HL-60/S4 treated with retinoic acid at 250 ng/mL for 4 days and 3 days (cell line): Measurements from ENCODE around the gene STEAP4.

Experiments
- in situ Hi-C: fragments of 300-500 bp; cut with MboI; formaldehyde crosslinking; loops from 2 replicates; pipeline ENCODE4 v1.7.0; 2022; ENCODE audit warnings: low sequenced_read_pairs

Gene STEAP4

GRCh38 chr7:88306590-88307048, at the start of gene STEAP4:
Gene STEAP4 (minus strand): TSS chr7:88306894. CDS start chr7:88284269, 22,625 bp downstream.
- in situ Hi-C loops = no loop called here

DNA sequence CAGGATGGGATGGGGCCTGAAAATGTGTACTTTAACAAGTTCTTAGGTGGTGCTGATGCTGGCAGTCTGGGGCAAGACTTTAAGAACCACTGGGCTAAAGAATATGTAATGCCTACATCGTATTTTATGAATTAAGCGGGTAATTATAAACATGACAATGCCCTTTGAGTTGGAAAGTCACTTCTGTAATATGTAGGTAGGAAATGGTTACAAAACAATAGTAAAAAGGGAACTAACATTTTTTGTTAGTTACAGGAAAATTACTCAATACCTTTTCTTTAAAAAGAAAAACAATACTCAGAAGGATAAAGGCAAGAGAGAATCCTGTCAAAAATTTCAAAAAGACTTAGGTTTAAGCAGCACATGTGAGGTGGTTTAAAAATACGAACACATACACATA, 48.3 kb upstream of the STEAP4 start:
- in situ Hi-C loops = no loop called here

GRCh38 chr7:88350118-88350517, 43.4 kb upstream of the STEAP4 start:
- in situ Hi-C loops = no loop called here

GRCh38 chr7:88347517-88347916, 40.8 kb upstream of the STEAP4 start:
- in situ Hi-C loops = no loop called here

DNA sequence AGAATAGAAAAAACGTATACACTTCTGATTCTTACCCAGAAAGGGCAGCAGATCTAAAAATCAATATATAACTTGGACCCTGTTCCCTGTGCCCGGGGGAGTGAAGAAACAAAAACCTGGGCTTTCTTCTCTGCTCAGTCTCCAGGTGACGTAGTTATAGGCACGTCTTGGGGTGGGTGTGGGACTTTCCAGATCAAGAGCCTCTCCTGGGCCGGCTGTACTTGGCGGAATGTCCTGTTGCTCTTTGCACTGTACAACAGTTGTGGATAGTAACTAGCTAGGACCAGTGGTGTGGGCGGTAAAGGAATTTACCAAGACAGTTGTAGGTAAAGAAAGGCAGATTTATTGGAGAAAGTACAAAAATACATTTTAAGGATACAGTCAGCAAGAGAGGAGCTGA, 40.4 kb upstream of the STEAP4 start:
- in situ Hi-C loops = no loop called here

DNA sequence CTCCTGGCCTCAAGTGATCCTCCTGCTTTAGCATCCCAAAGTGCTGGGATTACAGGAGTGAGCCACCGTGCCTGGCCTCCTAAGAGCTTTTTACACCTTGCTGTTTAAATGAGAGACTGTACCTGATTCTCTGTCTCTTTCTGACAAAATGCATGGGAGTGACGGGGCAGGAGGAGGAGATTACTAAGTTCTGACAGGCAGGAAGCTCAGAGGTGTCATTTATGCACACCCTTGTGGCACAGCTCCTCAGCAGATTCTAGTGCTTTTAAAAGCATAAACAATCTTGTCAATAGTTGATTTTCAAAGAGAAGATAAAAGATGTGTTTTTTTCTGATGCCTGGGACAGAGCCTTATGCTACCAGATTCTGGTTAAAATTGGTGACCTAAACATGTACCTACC, 39.7 kb upstream of the STEAP4 start:
- in situ Hi-C loops = no loop called here

DNA sequence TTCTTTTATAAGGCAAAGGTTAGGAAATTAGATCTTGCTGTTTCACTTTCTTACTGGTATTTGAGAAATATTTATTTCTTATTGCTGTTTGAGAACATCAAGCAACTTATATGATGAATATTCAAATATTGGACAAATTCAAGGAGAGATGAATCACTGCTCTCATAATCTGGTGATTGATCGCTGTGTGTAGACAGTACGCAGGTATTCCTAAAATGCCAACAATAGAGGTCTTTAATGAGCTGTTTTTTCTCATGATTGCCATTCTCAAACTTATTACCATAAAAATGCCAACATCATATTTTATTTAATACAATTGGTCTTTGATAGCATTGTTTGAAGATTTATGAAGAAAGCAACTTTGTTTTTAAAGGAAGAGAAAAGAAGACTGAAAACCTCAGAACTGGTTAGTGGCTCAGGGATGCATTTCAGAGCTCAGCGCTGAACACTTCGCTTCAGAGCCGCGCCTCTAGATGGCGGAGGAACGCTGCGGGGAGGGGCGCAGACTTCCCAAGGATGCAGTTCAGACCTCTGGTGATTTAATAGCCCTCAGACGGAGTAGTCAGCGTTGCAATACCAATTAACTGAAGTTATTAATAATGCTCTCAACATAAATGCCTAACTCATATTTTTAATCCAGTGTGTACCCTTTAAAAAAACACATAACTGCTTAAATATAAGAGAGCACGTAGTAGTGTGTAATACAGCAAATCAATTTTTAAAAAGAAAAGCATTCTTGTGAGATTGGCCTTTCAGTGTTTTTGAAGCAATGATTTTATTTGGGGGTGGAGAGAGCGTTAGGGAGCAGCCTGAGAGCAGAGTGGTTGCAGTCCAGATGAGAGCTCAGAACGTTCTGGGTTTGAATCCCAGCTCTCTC, 38.5 kb upstream of the STEAP4 start:
- in situ Hi-C loops = no loop called here

DNA sequence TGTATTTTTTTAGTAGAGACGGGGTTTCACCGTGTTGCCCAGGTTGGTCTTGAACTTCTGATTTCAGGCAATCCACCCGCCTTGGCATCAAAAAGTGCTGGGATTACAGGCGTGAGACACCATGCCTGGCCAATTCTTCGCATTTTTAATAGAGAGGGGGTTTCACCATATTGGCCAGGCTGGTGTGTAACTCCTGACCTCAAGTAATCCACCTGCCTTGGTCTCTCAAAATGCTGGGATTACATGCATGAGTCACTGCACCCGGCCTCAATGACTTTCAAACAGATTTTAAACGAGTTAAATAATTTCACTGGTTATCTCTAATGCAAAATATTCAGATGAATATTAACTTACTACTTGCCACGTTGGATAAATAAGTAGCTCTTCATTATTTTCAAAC, 37.6 kb upstream of the STEAP4 start:
- in situ Hi-C loops = no loop called here

DNA sequence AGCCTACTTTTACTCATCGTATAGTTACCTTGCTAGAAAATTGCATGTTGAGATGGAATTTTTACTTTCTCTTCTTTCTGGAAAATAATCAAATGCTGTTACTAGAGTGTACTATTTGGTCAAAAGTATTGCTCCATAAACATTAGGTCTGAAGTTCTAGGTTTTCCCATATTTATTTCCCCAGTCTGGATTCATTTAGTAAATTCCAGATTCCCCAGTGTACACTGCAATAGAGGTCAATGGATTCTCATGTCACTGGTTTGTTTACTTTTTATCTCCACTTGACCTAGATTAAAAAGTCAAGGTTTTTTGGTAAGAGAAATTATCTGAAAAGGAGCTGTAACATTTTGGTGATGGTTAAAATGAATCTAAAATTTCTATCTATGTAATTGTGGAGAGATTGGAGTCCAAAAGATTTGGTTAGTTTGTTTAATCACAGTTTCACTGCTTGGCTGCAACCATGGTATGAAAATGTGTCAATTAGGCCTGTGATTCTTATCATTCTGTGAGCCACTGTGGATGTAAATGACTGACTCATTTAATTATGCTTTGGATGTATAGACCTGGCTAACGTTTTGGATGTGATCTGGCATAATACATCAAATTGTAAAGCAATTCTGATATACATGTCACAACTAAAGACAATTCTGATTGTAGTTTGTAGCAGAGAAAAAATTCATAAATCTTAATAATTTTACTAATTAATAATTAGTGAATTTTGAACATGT, 32.7 kb upstream of the STEAP4 start:
- in situ Hi-C loops = no loop called here

GRCh38 chr7:88338503-88338902, 31.8 kb upstream of the STEAP4 start:
- in situ Hi-C loops = no loop called here

- in situ Hi-C loops = no loop called here
Observed at GRCh38 chr7:88337572-88337971, 30.9 kb upstream of the STEAP4 start.

- in situ Hi-C loops = no loop called here
Observed at GRCh38 chr7:88331322-88331721, 24.6 kb upstream of the STEAP4 start.

DNA sequence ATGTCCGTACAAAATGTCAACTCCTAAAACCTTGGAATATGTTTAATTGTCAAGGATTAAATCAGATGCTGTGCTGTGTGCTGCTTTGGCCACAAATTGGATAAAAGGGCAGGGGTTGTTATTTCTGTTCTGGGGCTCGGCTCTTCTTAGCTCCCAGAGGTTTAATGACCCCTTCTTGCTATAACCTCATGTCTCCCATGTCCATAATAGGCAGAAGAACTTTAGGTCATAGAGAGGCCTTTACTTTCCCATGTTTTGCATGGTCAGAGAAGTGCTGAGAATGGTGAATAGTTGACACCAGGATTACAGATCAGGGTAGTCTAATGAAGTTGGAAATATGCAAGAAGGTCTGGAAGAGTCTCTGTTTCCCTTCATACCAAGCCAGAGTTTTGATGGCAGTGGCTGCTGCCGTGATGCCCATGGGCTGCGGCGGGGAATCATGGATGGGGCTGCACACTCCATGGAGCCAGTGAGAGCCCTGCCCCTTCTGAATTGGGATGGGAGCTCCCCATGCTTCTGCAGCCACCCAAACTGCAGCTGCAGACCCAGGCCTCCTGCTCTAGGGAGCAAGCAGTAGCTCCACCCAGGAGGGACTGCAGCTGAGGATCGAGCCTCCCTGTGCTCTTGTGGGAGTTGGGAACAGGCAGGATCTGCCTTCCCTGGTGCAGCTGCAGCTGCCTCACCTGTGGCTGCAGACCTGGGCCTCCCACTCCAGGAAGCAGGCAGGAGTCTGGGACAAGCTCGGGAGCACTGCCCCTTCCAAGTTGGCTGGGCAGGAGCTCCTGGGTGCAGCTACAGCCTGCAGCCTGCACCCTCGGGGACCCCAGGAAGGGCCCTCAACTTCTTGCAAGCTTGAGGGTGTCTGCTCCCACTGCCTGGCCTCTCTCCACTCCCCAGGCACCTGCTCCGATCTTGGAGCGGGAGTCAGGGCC, 23.1 kb upstream of the STEAP4 start:
- in situ Hi-C loops = no loop called here

- in situ Hi-C loops = no loop called here
Observed at GRCh38 chr7:88328787-88329186, 22.1 kb upstream of the STEAP4 start.

DNA sequence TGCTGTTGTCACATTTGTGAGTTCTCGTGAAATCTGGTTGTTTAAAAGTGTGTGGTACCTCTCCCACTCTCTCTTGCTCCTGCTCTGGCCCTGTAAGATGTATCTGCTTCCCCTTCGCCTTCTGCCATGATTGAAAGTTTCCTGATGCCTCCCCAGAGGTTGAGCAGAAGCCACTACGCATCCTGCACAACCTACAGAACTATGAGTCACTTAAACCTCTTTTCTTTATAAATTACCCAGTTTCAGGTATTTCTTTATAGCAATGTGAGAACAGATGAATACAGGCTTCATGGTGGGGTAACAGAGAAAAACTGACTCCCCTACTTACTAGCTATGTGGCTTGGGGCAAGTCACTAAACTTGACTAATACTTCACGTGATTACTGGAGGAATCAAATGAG, 18.0 kb upstream of the STEAP4 start:
- in situ Hi-C loops = no loop called here

DNA sequence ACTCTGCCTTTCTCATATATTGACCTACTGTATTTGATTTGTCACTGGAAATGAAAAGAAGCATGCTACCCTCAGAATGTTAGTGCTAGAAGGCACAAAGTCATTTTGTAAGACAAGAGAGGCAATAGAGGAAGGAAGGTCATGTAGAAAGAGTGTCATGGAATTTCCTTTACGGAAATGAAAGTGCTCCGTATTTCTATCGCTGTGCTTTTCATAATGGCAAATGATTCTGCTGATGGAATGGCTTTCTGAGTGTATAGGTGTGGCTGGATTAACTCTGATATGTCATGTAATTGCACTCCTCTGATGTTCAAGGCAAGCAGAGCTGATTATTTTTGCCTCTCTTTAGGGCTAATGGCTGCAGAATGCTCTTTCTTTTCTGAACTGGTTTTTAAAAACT, 15.5 kb upstream of the STEAP4 start:
- in situ Hi-C loops = no loop called here

GRCh38 chr7:88321694-88322093, 15.0 kb upstream of the STEAP4 start:
- in situ Hi-C loops = no loop called here

- in situ Hi-C loops = no loop called here
Observed at GRCh38 chr7:88318196-88318595, 11.5 kb upstream of the STEAP4 start.

DNA sequence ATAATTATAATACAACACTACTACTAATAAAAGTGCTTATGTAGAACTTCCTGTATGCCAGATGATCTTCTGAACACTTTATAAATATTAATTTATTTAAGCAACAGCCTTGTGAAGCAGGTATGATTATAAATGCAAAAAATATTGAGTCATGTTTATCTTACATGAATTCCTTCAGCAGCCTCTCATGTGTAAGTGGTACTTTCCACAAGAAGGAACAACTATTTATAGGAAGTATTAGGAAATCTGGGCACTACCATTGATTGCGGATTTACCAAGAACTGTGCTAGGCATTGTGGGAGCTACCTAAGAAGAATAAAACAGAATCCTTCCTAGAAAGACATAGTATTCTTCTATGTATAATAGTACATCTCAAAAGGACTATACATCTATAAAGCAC, 10.7 kb upstream of the STEAP4 start:
- in situ Hi-C loops = no loop called here

DNA sequence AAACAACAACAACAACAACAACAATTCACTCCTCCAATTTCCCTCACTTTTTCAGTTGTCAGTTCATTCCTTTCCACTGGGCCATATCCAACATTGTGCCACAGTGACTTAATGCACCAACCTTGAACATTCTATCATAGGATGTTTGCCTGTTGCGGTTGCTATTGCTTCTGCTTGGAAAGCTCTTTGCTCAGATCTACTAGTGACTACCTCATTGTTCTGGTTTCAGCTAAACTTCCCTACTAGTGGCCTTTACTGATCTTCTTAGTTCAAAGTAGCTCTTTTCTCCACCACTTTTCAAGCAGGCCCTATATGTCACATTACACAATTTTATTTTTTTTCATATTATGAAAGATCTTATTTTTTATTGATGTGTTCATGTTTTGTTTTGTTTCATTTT, 9.8 kb upstream of the STEAP4 start:
- in situ Hi-C loops = no loop called here

DNA sequence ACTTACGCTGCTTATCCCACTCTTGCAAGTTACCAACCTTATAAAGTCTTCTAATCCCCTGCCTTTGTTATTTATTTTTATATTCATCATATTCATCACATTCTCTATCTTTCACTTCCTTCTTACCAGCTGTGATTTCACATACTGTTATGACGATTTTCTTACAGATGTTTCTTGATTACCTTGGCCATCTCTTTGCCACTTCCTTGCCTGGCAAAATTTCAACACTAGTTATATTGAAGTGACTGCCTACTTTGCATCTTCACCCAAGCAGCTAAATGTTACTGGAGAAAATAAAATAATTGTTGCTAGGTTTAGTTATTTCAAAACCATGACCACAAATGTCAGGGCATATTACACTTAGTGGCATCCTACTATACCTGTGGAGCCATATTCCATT, 8.8 kb upstream of the STEAP4 start:
- in situ Hi-C loops = no loop called here
